OCI-LY1 (cell line): ENCODE measurements around the gene CD3G.

Experiments
- EZH2 ChIP-seq: fragments of 200-600 bp; sonication (generic), shearing (Covaris generic); IDR thresholded peaks from 2 replicates; pipeline ENCODE4 v1.8.0; 2017; ENCODE audit warnings: borderline replicate concordance, mixed run types, mild to moderate bottlenecking, antibody characterized with exemption, low read length, moderate library complexity, mixed read lengths
- TF ChIP-seq, protein P1 (sequence below): fragments of 200-600 bp; sonication (generic), shearing (Covaris generic); IDR thresholded peaks from 2 replicates; pipeline ENCODE4 v1.5.1; 2017; ENCODE audit warnings: mild to moderate bottlenecking, antibody characterized with exemption, low read length, moderate library complexity, mixed read lengths

DNA sequence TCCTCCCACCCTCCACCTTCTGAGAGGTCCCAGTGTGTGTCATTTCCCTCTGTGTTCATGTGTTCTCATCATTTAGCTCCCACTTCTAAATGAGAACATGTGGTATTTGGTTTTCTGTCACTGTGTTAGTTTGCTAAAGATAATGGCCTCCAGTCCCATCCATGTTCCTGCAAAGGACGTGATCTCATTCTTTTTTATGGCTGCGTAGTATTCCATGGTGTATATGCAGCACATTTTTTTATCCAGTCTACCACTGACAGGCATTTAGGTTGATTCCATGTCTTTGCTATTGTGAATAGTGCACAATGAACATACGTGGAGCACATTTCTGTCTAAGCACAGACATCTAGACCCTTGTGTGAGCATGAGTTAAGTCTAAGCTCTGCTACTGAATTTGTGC is 33.9 kb upstream of the CD3G start:
- TF ChIP-seq, protein P1, sequence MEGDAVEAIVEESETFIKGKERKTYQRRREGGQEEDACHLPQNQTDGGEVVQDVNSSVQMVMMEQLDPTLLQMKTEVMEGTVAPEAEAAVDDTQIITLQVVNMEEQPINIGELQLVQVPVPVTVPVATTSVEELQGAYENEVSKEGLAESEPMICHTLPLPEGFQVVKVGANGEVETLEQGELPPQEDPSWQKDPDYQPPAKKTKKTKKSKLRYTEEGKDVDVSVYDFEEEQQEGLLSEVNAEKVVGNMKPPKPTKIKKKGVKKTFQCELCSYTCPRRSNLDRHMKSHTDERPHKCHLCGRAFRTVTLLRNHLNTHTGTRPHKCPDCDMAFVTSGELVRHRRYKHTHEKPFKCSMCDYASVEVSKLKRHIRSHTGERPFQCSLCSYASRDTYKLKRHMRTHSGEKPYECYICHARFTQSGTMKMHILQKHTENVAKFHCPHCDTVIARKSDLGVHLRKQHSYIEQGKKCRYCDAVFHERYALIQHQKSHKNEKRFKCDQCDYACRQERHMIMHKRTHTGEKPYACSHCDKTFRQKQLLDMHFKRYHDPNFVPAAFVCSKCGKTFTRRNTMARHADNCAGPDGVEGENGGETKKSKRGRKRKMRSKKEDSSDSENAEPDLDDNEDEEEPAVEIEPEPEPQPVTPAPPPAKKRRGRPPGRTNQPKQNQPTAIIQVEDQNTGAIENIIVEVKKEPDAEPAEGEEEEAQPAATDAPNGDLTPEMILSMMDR = no peak
- no peak for TF ChIP-seq EZH2
